ENCODE data around the gene ACSF3. TPM values are rescaled to one million over a fixed set of nuclear protein-coding genes. Genes with fewer than 3 reads are reported as not detected.
A peak's percentile ranks its signal among the peaks of the same experiment; 100 is the strongest.

Gene ACSF3
- total and polyA plus RNA-seq, 2 donors (not counting 1 experiment from before 2014, with no cell fraction given): 9.2 to 23.1 TPM

GRCh38 chr16:89174877-89175276 lies 81.2 kb downstream of the ACSF3 start:
- peak; percentile 22 to 43 for DNase-seq (ENCODE audit: low read depth in 2 of 2)
- H3K4me3 ChIP-seq (replicated peaks in 1 of 4; ENCODE audit: control extremely low read depth in 1 of 4, insufficient read depth in 1 of 4, low read depth in 3 of 4, low read length in 4 of 4): no peak overlapping the region
- H4K20me1 ChIP-seq (ENCODE audit: control insufficient read depth, extremely low read depth, insufficient read depth, low read length): no peaks in the 10 kb centered on the region
- H3K36me3 ChIP-seq (ENCODE audit: control insufficient read depth, insufficient read depth, low read length): no peaks in the 10 kb centered on the region
- H2AFZ ChIP-seq (ENCODE audit: low read length): no peak overlapping the region
- H3K4me1 ChIP-seq (ENCODE audit: control insufficient read depth, extremely low read depth, insufficient read depth, low read length): peaks cover 2% of the 10 kb centered on the region
- no peak overlapping the region for H3K9ac ChIP-seq (ENCODE audit: insufficient read depth, low read length)
- no peaks in the 10 kb centered on the region for H3K9me3 ChIP-seq (ENCODE audit: control insufficient read depth, insufficient read depth, low read depth, low read length)
- H3K27me3 ChIP-seq (ENCODE audit: control insufficient read depth, insufficient read depth, low read length): no peaks in the 10 kb centered on the region
- no peak overlapping the region for H3K27ac ChIP-seq (ENCODE audit: insufficient read depth, low read length)
- TF ChIP-seq CTCF (conservative IDR thresholded peaks at IDR 0.05 in 1 of 2, IDR thresholded peaks at IDR 0.05 in 1 of 2; ENCODE audit: low read depth in 1 of 2, low read length in 2 of 2): no peak
- no peak for TF ChIP-seq EZH2 (IDR thresholded peaks at IDR 0.05; ENCODE audit: low read length, missing control alignments)
- H3K4me2 ChIP-seq (ENCODE audit: extremely low read depth, insufficient read depth, low read length): peak overlapping the region; percentile 2
- H3K79me2 ChIP-seq (ENCODE audit: control insufficient read depth, insufficient read depth, low read length): no peaks in the 10 kb centered on the region

GRCh38 chr16:89175280-89176146 lies 81.9 kb downstream of the ACSF3 start:
- no peak for TF ChIP-seq CTCF (conservative IDR thresholded peaks at IDR 0.05 in 1 of 2, IDR thresholded peaks at IDR 0.05 in 1 of 2; ENCODE audit: low read depth in 1 of 2, low read length in 2 of 2)
- no peak for TF ChIP-seq EZH2 (IDR thresholded peaks at IDR 0.05; ENCODE audit: low read length, missing control alignments)
- peak overlapping the region; percentile 2 for H3K4me2 ChIP-seq (ENCODE audit: extremely low read depth, insufficient read depth, low read length)
- no peaks in the 10 kb centered on the region for H4K20me1 ChIP-seq (ENCODE audit: control insufficient read depth, extremely low read depth, insufficient read depth, low read length)
- H3K36me3 ChIP-seq (ENCODE audit: control insufficient read depth, insufficient read depth, low read length): no peaks in the 10 kb centered on the region
- no peak overlapping the region for H3K4me3 ChIP-seq (replicated peaks in 1 of 4; ENCODE audit: control extremely low read depth in 1 of 4, insufficient read depth in 1 of 4, low read depth in 3 of 4, low read length in 4 of 4)
- H3K79me2 ChIP-seq (ENCODE audit: control insufficient read depth, insufficient read depth, low read length): no peaks in the 10 kb centered on the region
- H2AFZ ChIP-seq (ENCODE audit: low read length): no peak overlapping the region
- no peaks in the 10 kb centered on the region for H3K9me3 ChIP-seq (ENCODE audit: control insufficient read depth, insufficient read depth, low read depth, low read length)
- H3K27ac ChIP-seq (ENCODE audit: insufficient read depth, low read length): no peak overlapping the region
- H3K27me3 ChIP-seq (ENCODE audit: control insufficient read depth, insufficient read depth, low read length): no peaks in the 10 kb centered on the region
- peaks cover 2% of the 10 kb centered on the region for H3K4me1 ChIP-seq (ENCODE audit: control insufficient read depth, extremely low read depth, insufficient read depth, low read length)
- DNase-seq (ENCODE audit: low read depth in 2 of 2): no peak
- H3K9ac ChIP-seq (ENCODE audit: insufficient read depth, low read length): no peak overlapping the region

GRCh38 chr16:89176147-89176690 lies 82.6 kb downstream of the ACSF3 start:
- no peak overlapping the region for H2AFZ ChIP-seq (ENCODE audit: low read length)
- H3K27ac ChIP-seq (ENCODE audit: insufficient read depth, low read length): no peak overlapping the region
- DNase-seq (ENCODE audit: low read depth in 2 of 2): no peak
- TF ChIP-seq CTCF (conservative IDR thresholded peaks at IDR 0.05 in 1 of 2, IDR thresholded peaks at IDR 0.05 in 1 of 2; ENCODE audit: low read depth in 1 of 2, low read length in 2 of 2) (no peak), EZH2 (IDR thresholded peaks at IDR 0.05; ENCODE audit: low read length, missing control alignments) (no peak)
- H3K9ac ChIP-seq (ENCODE audit: insufficient read depth, low read length): no peak overlapping the region
- H3K79me2 ChIP-seq (ENCODE audit: control insufficient read depth, insufficient read depth, low read length): no peaks in the 10 kb centered on the region
- H3K4me3 ChIP-seq (replicated peaks in 1 of 4; ENCODE audit: control extremely low read depth in 1 of 4, insufficient read depth in 1 of 4, low read depth in 3 of 4, low read length in 4 of 4): no peak overlapping the region
- H3K4me1 ChIP-seq (ENCODE audit: control insufficient read depth, extremely low read depth, insufficient read depth, low read length): no peaks in the 10 kb centered on the region
- no peak overlapping the region for H3K4me2 ChIP-seq (ENCODE audit: extremely low read depth, insufficient read depth, low read length)
- H4K20me1 ChIP-seq (ENCODE audit: control insufficient read depth, extremely low read depth, insufficient read depth, low read length): no peaks in the 10 kb centered on the region
- H3K9me3 ChIP-seq (ENCODE audit: control insufficient read depth, insufficient read depth, low read depth, low read length): no peaks in the 10 kb centered on the region
- H3K36me3 ChIP-seq (ENCODE audit: control insufficient read depth, insufficient read depth, low read length): no peaks in the 10 kb centered on the region
- no peaks in the 10 kb centered on the region for H3K27me3 ChIP-seq (ENCODE audit: control insufficient read depth, insufficient read depth, low read length)

Data from fibroblast of lung (primary cell).